Neutrophil (primary cell): Measurements from ENCODE around the gene SLC28A3.
A peak's percentile ranks its signal among the peaks of the same experiment; 100 is the strongest.

Experiments
- H3K27ac ChIP-seq: fragments of 200-600 bp; sonication (generic); 2 replicates; pipeline ENCODE4 v1.5.1; 2016; ENCODE audit warnings: mild to moderate bottlenecking, moderate library complexity
- H3K27me3 ChIP-seq: fragments of 200-600 bp; sonication (generic); 2 replicates; pipeline ENCODE4 v1.6.0; 2016; ENCODE audit warnings: mild to moderate bottlenecking
- H3K36me3 ChIP-seq: fragments of 200-600 bp; sonication (generic); 2 replicates; pipeline ENCODE4 v1.5.1; 2017
- H3K4me1 ChIP-seq, 2 experiments: fragments of 200-600 bp in 1 of 2; sonication (generic) in 1 of 2; 1 replicate in 1 of 2; 2 replicates in 1 of 2; pipeline versions ENCODE4 v1.5.1 to v1.6.1; 2013 to 2016; ENCODE audit warnings: low read depth in 1 of 2, low read length in 1 of 2, mild to moderate bottlenecking in 1 of 2, moderate library complexity in 1 of 2; ENCODE audit not compliant: control insufficient read depth in 1 of 2, insufficient read depth in 1 of 2
- H3K4me3 ChIP-seq, 2 experiments: fragments of 200-600 bp in 1 of 2; sonication (generic) in 1 of 2; 1 replicate in 1 of 2; 2 replicates in 1 of 2; pipeline ENCODE4 v1.5.1; 2013 to 2016; ENCODE audit warnings: low read depth in 1 of 2, low read length in 1 of 2, mild to moderate bottlenecking in 1 of 2, moderate library complexity in 1 of 2
- H3K9me3 ChIP-seq: fragments of 200-600 bp; sonication (generic); 2 replicates; pipeline ENCODE4 v1.5.1; 2016
- CTCF ChIP-seq: fragments of 200-600 bp; sonication (generic); IDR thresholded peaks from 2 replicates; pipeline ENCODE4 v1.5.1; 2016; ENCODE audit warnings: antibody characterized with exemption

Gene SLC28A3

DNA sequence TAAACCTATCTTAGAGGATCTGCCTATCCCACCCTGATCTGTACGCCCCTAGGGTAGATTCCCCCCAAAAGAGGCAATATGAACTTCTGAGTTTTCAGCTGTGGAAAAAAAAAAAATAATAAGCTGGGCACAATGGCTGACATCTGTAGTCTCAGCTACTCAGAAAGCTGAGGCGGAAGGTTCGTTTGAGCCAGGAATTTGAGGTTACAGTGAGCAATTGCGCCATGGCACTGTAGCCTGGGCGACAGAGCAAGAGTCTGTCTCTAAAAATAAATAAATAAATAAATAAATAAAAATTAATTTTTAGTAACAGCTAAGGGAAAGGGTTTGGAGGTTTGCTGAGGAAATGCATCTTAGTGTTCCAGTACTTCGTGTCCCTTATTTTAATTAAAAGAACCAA is 21.1 kb upstream of the SLC28A3 start:
- Histone ChIP-seq H3K27me3 (no peaks in the 10 kb centered on the region), H3K36me3 (no peaks in the 10 kb centered on the region), H3K4me1 (peaks cover 16 to 23% of the 10 kb centered on the region in 2 experiments), H3K4me3 (no peak overlapping the region), H3K27ac (peak overlapping the region; percentile 69), H3K9me3 (no peaks in the 10 kb centered on the region)
- no peak for TF ChIP-seq CTCF

GRCh38 chr9:84357275-84357674 is 16.7 kb upstream of the SLC28A3 start:
- H3K27ac ChIP-seq = no peak overlapping the region
- no peaks in the 10 kb centered on the region for H3K36me3 ChIP-seq
- H3K27me3 ChIP-seq = no peaks in the 10 kb centered on the region
- peaks cover 13 to 18% of the 10 kb centered on the region in 2 experiments for H3K4me1 ChIP-seq
- no peak overlapping the region for H3K4me3 ChIP-seq
- TF ChIP-seq CTCF = no peak
- no peaks in the 10 kb centered on the region for H3K9me3 ChIP-seq

GRCh38 chr9:84354035-84354434 is 13.5 kb upstream of the SLC28A3 start:
- Histone ChIP-seq H3K27me3 (no peaks in the 10 kb centered on the region), H3K4me1 (peaks cover 3% of the 10 kb centered on the region in 2 experiments), H3K4me3 (no peak overlapping the region), H3K36me3 (no peaks in the 10 kb centered on the region), H3K9me3 (no peaks in the 10 kb centered on the region), H3K27ac (no peak overlapping the region)
- TF ChIP-seq CTCF = no peak

- TF ChIP-seq CTCF = no peak
- peaks cover 0 to 3% of the 10 kb centered on the region in 2 experiments for H3K4me1 ChIP-seq
- H3K4me3 ChIP-seq = no peak overlapping the region
- no peaks in the 10 kb centered on the region for H3K36me3 ChIP-seq
- no peak overlapping the region for H3K27ac ChIP-seq
- H3K27me3 ChIP-seq = no peaks in the 10 kb centered on the region
- no peaks in the 10 kb centered on the region for H3K9me3 ChIP-seq
These were observed 9.1 kb upstream of the SLC28A3 start for GRCh38 chr9:84349671-84350070.

DNA sequence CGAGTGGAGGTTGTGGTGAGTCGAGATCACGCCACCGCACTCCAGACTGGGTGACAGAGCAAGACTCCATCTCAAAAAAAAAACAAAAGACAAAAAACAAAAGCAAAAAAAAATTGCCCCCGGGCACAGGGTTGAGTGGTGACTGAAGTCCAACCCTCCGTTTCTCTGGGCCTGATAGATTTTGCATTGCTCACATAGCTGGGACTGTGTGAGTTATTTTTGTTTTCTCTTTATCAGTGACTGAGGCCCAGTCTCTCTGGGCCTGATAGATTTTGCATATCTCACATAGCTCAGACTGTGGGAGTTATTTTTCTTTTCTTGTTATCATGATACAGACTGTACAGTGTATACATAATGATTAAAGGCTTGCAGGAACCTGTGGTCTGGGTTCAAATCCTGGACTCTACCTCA is 2.6 kb upstream of the SLC28A3 start:
- Histone ChIP-seq H3K9me3 (no peaks in the 10 kb centered on the region), H3K27me3 (no peaks in the 10 kb centered on the region), H3K4me1 (peaks cover 0 to 3% of the 10 kb centered on the region in 2 experiments), H3K36me3 (no peaks in the 10 kb centered on the region), H3K27ac (no peak overlapping the region), H3K4me3 (no peak overlapping the region)
- TF ChIP-seq CTCF = no peak

GRCh38 chr9:84339962-84340361 is 596 bp downstream of the SLC28A3 start:
- Histone ChIP-seq H3K27ac (no peak overlapping the region), H3K36me3 (no peaks in the 10 kb centered on the region), H3K4me1 (peaks cover under 1 to 1% of the 10 kb centered on the region in 2 experiments), H3K4me3 (no peak overlapping the region), H3K9me3 (no peaks in the 10 kb centered on the region), H3K27me3 (no peaks in the 10 kb centered on the region)
- no peak for TF ChIP-seq CTCF
